Articular chondrocyte of knee joint (primary cell): ENCODE data around the gene SPRING1. TPM values are rescaled to one million over a fixed set of nuclear protein-coding genes. Genes with fewer than 3 reads are reported as not detected.

ENCODE experiments used
- small RNA-seq: library from RNA; depleted of rRNA; stranded (forward); fragments of <200 nt; gene quantifications from one replicate; pipeline ENCODE3, GENCODE V24; 2012
- total RNA-seq: library from RNA; depleted of rRNA; stranded (reverse); fragments of >200 nt; gene quantifications from 2 replicates; pipeline ENCODE4 v1.2.3, GENCODE V29; 2012

The SPRING1 gene
- 22.7 and 25.9 TPM in 2 replicates for total RNA-seq

GRCh38 chr12:116737774-116738657 is at the start of gene SPRING1, which contains the start of gene RNFT2:
Gene SPRING1, minus strand, starts transcription at chr12:116738069. Its CDS starts 169 bp downstream, at chr12:116737900.
Gene RNFT2, plus strand, starts transcription at chr12:116738315. Its CDS starts 2,183 bp downstream, at chr12:116740498.

Small RNA genes within 50 kb of the gene (small RNA-seq; reads per million reads assigned to genes)
- not detected for gene RNU6-558P

Other genes starting within 250 kb of the SPRING1 start
- 0.91 and 0.97 TPM in 2 replicates for gene MAP1LC3B2, start 178.7 kb downstream of the SPRING1 start, total RNA-seq
- 1.8 and 2.3 TPM in 2 replicates for gene RNFT2, start 246 bp upstream of the SPRING1 start, total RNA-seq
- gene HRK, start 143.4 kb upstream of the SPRING1 start, total RNA-seq, result 0.13 and 0.76 TPM in 2 replicates
- 22.9 and 24.4 TPM in 2 replicates for gene FBXW8, start 172.9 kb upstream of the SPRING1 start, total RNA-seq